Right atrium auricular region (tissue), 2 donors: ENCODE data around the gene CAND2. TPM values are rescaled to one million over a fixed set of nuclear protein-coding genes. Genes with fewer than 3 reads are reported as not detected.
"Not testable (repeated sequence)": the region's sequence is repeated elsewhere in the genome, so short reads cannot be mapped to it uniquely, and the experiment has no call there.

Source experiments
- DNase-seq: peaks from one replicate; pipeline ENCODE4 v3.0.0-alpha.2; 2019; ENCODE audit warnings: low spot score
- H3K27ac ChIP-seq, 2 donors: fragments of 200-600 bp; sonication (generic); 1 replicate in 1 of 2; 2 replicates in 1 of 2; pipeline ENCODE4 v1.5.1; 2016 to 2019
- H3K27me3 ChIP-seq, 2 donors: fragments of 200-600 bp; sonication (generic); one replicate each; pipeline versions ENCODE4 v1.5.1 to v1.6.0; 2017 to 2019
- H3K36me3 ChIP-seq: fragments of 200-600 bp; sonication (generic); one replicate; pipeline ENCODE4 v1.5.1; 2016
- H3K4me1 ChIP-seq, 2 donors: fragments of 200-600 bp; sonication (generic); one replicate each; pipeline versions ENCODE4 v1.5.1 to v1.6.0; 2017 to 2019
- H3K4me3 ChIP-seq, 2 donors: fragments of 200-600 bp; sonication (generic); 1 replicate in 1 of 2; 2 replicates in 1 of 2; pipeline ENCODE4 v1.5.1; 2017 to 2019; ENCODE audit warnings: mild to moderate bottlenecking in 1 of 2, moderate library complexity in 1 of 2
- H3K9me3 ChIP-seq, 2 donors: fragments of 200-600 bp; sonication (generic); one replicate each; pipeline ENCODE4 v1.5.1; 2019
- CTCF ChIP-seq, 2 donors: fragments of 200-600 bp; sonication (generic); IDR thresholded peaks; one replicate each; pipeline ENCODE4 v1.5.1; 2019; ENCODE audit warnings: antibody characterized with exemption in 2 of 2
- total RNA-seq, 2 donors: library from RNA; depleted of rRNA; stranded (reverse); fragments of >200 nt; gene quantifications; one replicate each; pipeline ENCODE4 v1.1.0, GENCODE V29; 2016

Gene CAND2
- total RNA-seq, 2 donors from 2014 or later: 45.2 to 77.4 TPM

DNA sequence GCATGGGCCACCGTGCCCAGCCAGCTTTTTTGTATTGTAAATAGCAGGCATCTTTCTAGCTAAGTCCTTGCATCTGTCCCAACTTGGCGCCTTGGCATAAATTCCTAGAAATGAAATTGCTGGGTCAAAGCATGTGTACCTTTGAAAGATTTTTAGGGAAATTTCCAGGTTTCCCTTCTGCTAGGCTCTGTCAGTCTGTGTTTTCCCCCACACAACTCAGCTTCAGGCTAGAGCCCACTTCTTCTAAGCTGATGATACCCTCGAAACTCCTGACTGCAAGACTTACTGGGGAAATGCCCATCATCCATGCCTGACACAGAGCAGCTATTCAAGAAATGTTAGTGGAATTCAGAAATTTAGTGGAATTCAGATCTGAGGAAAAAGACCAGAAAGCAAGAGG is 55.7 kb downstream of the CAND2 start:
- H3K27me3 ChIP-seq: no peaks in the 10 kb centered on the region
- H3K27ac ChIP-seq: no peak overlapping the region
- H3K4me3 ChIP-seq: no peak overlapping the region
- peaks cover 0 to 7% of the 10 kb centered on the region in 2 donors for H3K4me1 ChIP-seq
- no peak for DNase-seq
- TF ChIP-seq CTCF (IDR thresholded peaks at IDR 0.05): no peak
- no peaks in the 10 kb centered on the region for H3K36me3 ChIP-seq
- no peaks in the 10 kb centered on the region for H3K9me3 ChIP-seq

DNA sequence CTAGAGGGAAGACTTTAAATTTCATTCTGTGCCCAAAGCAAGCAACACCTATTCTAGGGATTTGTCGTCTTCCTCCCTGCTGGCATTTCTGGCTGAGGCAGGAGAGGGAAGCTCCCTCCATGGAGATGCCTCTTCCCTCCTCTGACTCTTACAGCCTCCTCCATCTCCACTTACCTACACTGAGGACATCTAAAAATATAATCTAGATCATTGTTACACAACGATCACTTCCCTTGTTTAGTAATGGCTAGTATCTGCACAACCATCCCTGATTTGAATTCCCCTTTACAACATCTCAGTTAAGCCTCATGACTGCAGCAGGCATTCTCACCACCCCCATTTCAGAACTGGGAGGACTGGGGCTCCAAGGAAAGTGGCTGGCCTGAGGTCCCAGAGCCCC is 57.4 kb downstream of the CAND2 start:
- H3K36me3 ChIP-seq, DNase-seq, H3K9me3 ChIP-seq, H3K4me1 ChIP-seq, H3K27me3 ChIP-seq, H3K27ac ChIP-seq, H3K4me3 ChIP-seq: not testable (repeated sequence)

DNA sequence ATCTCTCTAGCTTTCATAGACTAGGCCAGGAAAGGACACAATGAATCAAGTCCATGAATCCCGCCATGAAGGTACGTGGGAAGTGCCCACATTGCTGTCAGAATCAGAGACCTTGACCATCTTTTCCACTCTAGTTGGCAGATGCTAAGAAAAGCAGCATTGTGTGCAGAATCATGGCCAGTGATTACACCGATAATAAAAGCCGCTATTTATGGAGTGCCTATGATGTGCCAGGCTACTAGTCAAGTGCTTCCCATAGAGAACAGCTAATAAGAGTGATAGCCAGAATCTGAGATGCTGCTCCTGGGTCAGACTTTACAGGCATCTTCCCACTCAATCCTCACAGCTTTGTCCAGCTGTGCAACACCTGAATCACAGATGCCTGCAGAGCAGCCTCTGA is 58.1 kb downstream of the CAND2 start:
- peaks cover 0 to 7% of the 10 kb centered on the region in 2 donors for H3K4me1 ChIP-seq
- no peaks in the 10 kb centered on the region for H3K27me3 ChIP-seq
- H3K36me3 ChIP-seq: no peaks in the 10 kb centered on the region
- no peaks in the 10 kb centered on the region for H3K9me3 ChIP-seq
- TF ChIP-seq CTCF (IDR thresholded peaks at IDR 0.05): no peak
- no peak overlapping the region for H3K27ac ChIP-seq
- H3K4me3 ChIP-seq: no peak overlapping the region
- no peak for DNase-seq

GRCh38 chr3:12856626-12857025 is 60.1 kb downstream of the CAND2 start:
- H3K4me1 ChIP-seq: peaks cover 0 to 14% of the 10 kb centered on the region in 2 donors
- no peaks in the 10 kb centered on the region for H3K9me3 ChIP-seq
- H3K27me3 ChIP-seq: no peaks in the 10 kb centered on the region
- H3K36me3 ChIP-seq: no peaks in the 10 kb centered on the region
- no peak overlapping the region for H3K4me3 ChIP-seq
- H3K27ac ChIP-seq: no peak overlapping the region
- no peak for TF ChIP-seq CTCF (IDR thresholded peaks at IDR 0.05)
- no peak for DNase-seq

GRCh38 chr3:12859840-12860239 is 63.4 kb downstream of the CAND2 start:
- no peak for DNase-seq
- no peaks in the 10 kb centered on the region for H3K36me3 ChIP-seq
- H3K9me3 ChIP-seq: no peaks in the 10 kb centered on the region
- no peak overlapping the region for H3K4me3 ChIP-seq
- H3K27ac ChIP-seq: no peak overlapping the region
- TF ChIP-seq CTCF (IDR thresholded peaks at IDR 0.05): no peak
- H3K27me3 ChIP-seq: no peaks in the 10 kb centered on the region
- peaks cover 0 to 19% of the 10 kb centered on the region in 2 donors for H3K4me1 ChIP-seq

- no peaks in the 10 kb centered on the region for H3K36me3 ChIP-seq
- no peaks in the 10 kb centered on the region for H3K9me3 ChIP-seq
- no peak for TF ChIP-seq CTCF (IDR thresholded peaks at IDR 0.05)
- peaks cover 0 to 16% of the 10 kb centered on the region in 2 donors for H3K4me1 ChIP-seq
- DNase-seq: no peak
- H3K4me3 ChIP-seq: no peak overlapping the region
- peak overlapping the region; percentile 26 to 48 for H3K27ac ChIP-seq
- no peaks in the 10 kb centered on the region for H3K27me3 ChIP-seq
Measured at GRCh38 chr3:12861611-12862010, 65.1 kb downstream of the CAND2 start.
